Naive thymus-derived CD4-positive, alpha-beta T cell (primary cell): ENCODE data around the gene AFF2. TPM values are rescaled to one million over a fixed set of nuclear protein-coding genes. Genes with fewer than 3 reads are reported as not detected.

Experiments used
- ATAC-seq: fragments of 150-1000 bp; cut with Tn5 transposase; 2 replicates; pipeline ENCODE4 v1.10.0; 2021; ENCODE audit warnings: mild to moderate bottlenecking, moderate library complexity
- CTCF ChIA-PET: fragments of 350-600 bp; sonication (Branson Sonifier 250); formaldehyde crosslinking; loops from one replicate; lab custom pipeline; 2021; ENCODE audit warnings: antibody characterized with exemption; lab: Charles Lee
- POLR2A ChIA-PET: fragments of 350-600 bp; sonication (Branson Sonifier 250); formaldehyde crosslinking; loops from one replicate; lab custom pipeline; 2021; ENCODE audit warnings: antibody characterized with exemption, inconsistent platforms; lab: Charles Lee
- DNase-seq, 9 donors: peaks; one replicate each; pipeline versions ENCODE4 v3.0.0 to v3.0.0-alpha.2; 2020 to 2022; ENCODE audit warnings: mixed read lengths in 1 of 9
- H3K27ac ChIP-seq: one replicate; pipeline ENCODE4 v1.7.0; 2013; ENCODE audit warnings: mild to moderate bottlenecking, low read depth, low read length, moderate library complexity
- H3K27me3 ChIP-seq, 2 donors: one replicate each; pipeline ENCODE4 v1.7.0; 2013; ENCODE audit warnings: low read length in 2 of 2, mild to moderate bottlenecking in 2 of 2, moderate library complexity in 2 of 2; ENCODE audit not compliant: control insufficient read depth in 2 of 2, insufficient read depth in 2 of 2
- H3K36me3 ChIP-seq, 3 experiments: 1 replicate in 2 of 3; 2 replicates in 1 of 3; pipeline ENCODE4 v1.7.0; 2013; ENCODE audit warnings: low read length in 3 of 3, mild to moderate bottlenecking in 3 of 3, moderate library complexity in 1 of 3; ENCODE audit not compliant: insufficient read depth in 3 of 3, control insufficient read depth in 2 of 3
- H3K4me1 ChIP-seq, 2 donors: one replicate each; pipeline ENCODE4 v1.7.0; 2013; ENCODE audit warnings: low read length in 2 of 2, mild to moderate bottlenecking in 2 of 2, moderate library complexity in 1 of 2; ENCODE audit not compliant: control insufficient read depth in 2 of 2, insufficient read depth in 2 of 2
- H3K4me3 ChIP-seq: 2 replicates; pipeline ENCODE4 v1.7.0; 2013; ENCODE audit warnings: mild to moderate bottlenecking, low read length
- H3K9me3 ChIP-seq, 3 experiments: 1 replicate in 2 of 3; 2 replicates in 1 of 3; pipeline ENCODE4 v1.7.0; 2013; ENCODE audit warnings: low read length in 3 of 3; ENCODE audit not compliant: control insufficient read depth in 2 of 3
- H3K27ac Mint-ChIP-seq, 9 donors: one replicate each; pipeline ENCODE4 v1.8.0; 2020 to 2022; ENCODE audit warnings: mixed read lengths in 9 of 9, mild to moderate bottlenecking in 8 of 9, moderate library complexity in 5 of 9, inconsistent platforms in 2 of 9
- H3K27me3 Mint-ChIP-seq, 5 donors: one replicate each; pipeline ENCODE4 v1.8.0; 2021 to 2022; ENCODE audit warnings: mixed read lengths in 5 of 5, mild to moderate bottlenecking in 1 of 5
- H3K36me3 Mint-ChIP-seq, 5 donors: one replicate each; pipeline ENCODE4 v1.8.0; 2020 to 2022; ENCODE audit warnings: mixed read lengths in 5 of 5, mild to moderate bottlenecking in 3 of 5, inconsistent platforms in 1 of 5
- H3K4me1 Mint-ChIP-seq, 7 donors: one replicate each; pipeline ENCODE4 v1.8.0; 2020 to 2022; ENCODE audit warnings: mixed read lengths in 7 of 7, mild to moderate bottlenecking in 3 of 7, inconsistent platforms in 1 of 7
- H3K4me3 Mint-ChIP-seq, 10 donors: one replicate each; pipeline ENCODE4 v1.8.0; 2020 to 2022; ENCODE audit warnings: mild to moderate bottlenecking in 10 of 10, mixed read lengths in 10 of 10, moderate library complexity in 6 of 10, inconsistent platforms in 2 of 10
- H3K9me3 Mint-ChIP-seq, 11 donors: one replicate each; pipeline ENCODE4 v1.8.0; 2020 to 2022; ENCODE audit warnings: mixed read lengths in 11 of 11, mild to moderate bottlenecking in 4 of 11, inconsistent platforms in 1 of 11, moderate library complexity in 1 of 11
- intact Hi-C, 2 donors: fragments of 100-400 bp; cut with micrococcal nuclease; formaldehyde crosslinking; loops; one replicate each; pipeline ENCODE4 v1.15.1; 2023
- polyA plus RNA-seq, 2 donors: library from polyadenylated mRNA; unstranded; fragments of 300-500 nt; fragmentation: Illumina TruSeq; gene quantifications; one replicate each; pipeline ENCODE4 v1.2.3, GENCODE V29; 2021
- total RNA-seq, 6 experiments: library from RNA in 5 of 6; stranded (reverse) in 5 of 6; gene quantifications; 1 replicate in 5 of 6; 2 replicates in 1 of 6; pipeline ENCODE4 v1.2.3 and lab custom pipeline; 2021 to 2026

AFF2 gene
- total and polyA plus RNA-seq, 7 experiments from 2014 or later, result 0.31 to 6.0 (median 2.8) TPM

DNA sequence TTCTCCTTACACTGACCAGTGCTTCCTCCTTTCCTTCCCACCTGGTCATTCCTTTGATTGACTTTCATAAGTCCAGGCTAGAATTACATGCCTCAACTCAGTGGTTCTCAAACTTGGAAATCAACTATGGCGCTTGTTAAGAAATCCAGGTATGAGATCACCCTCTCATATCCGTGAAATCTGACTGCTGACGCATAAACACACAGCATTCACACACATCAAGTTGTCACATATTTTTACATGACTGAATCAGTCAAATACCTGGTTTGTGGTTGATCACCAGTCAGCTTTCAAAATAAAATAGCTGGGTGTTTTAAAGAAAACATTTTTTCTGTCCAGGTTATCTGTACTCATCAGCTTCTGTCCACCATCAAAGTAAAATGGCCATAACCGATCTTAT is 433.5 kb downstream of the AFF2 start:
- Histone ChIP-seq H3K4me3 (no peak overlapping the region), H3K4me1 (no peaks in the 10 kb centered on the region), H3K36me3 (no peaks in the 10 kb centered on the region), H3K27ac (no peak overlapping the region), H3K27me3 (no peaks in the 10 kb centered on the region), H3K9me3 (no peaks in the 10 kb centered on the region)
- H3K4me1 Mint-ChIP-seq, result no peaks in the 10 kb centered on the region
- no peaks in the 10 kb centered on the region for H3K36me3 Mint-ChIP-seq
- no peak overlapping the region for H3K27ac Mint-ChIP-seq
- intact Hi-C loops, result no loop called here
- ChIA-PET POLR2A (no interaction called here), CTCF (no interaction called here)
- no peak for DNase-seq
- H3K4me3 Mint-ChIP-seq, result no peak overlapping the region
- H3K27me3 Mint-ChIP-seq, result no peaks in the 10 kb centered on the region
- H3K9me3 Mint-ChIP-seq, result peaks cover 0 to 1% (median 0%) of the 10 kb centered on the region in 11 donors
- no peak for ATAC-seq

DNA sequence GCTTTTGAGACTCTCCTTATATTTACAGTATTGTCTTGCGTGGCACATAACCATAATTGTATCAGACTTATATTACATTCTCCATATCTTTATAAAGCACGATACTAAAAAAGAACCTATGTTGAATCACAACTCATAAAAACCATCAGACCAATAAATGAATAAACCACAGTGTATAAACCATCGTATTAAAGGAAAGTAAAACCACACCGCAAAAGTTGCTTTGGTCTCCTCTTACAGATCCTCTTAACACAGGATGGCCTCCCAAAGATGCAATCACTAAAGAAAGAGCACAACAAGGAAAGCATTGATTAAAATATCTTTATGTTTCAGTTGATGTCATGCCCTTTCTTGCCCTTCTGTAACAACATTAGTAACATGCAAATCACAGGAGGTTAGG is 437.9 kb downstream of the AFF2 start:
- Histone ChIP-seq H3K4me3 (no peak overlapping the region), H3K27me3 (no peaks in the 10 kb centered on the region), H3K36me3 (no peaks in the 10 kb centered on the region), H3K4me1 (no peaks in the 10 kb centered on the region), H3K27ac (no peak overlapping the region), H3K9me3 (no peaks in the 10 kb centered on the region)
- Mint-ChIP-seq H3K27ac (no peak overlapping the region), H3K36me3 (no peaks in the 10 kb centered on the region), H3K4me3 (no peak overlapping the region), H3K9me3 (peaks cover 0 to 3% (median 0%) of the 10 kb centered on the region in 11 donors), H3K27me3 (no peaks in the 10 kb centered on the region), H3K4me1 (no peaks in the 10 kb centered on the region)
- DNase-seq, result no peak
- POLR2A ChIA-PET, result no interaction called here
- CTCF ChIA-PET, result no interaction called here
- intact Hi-C loops, result no loop called here
- no peak for ATAC-seq

DNA sequence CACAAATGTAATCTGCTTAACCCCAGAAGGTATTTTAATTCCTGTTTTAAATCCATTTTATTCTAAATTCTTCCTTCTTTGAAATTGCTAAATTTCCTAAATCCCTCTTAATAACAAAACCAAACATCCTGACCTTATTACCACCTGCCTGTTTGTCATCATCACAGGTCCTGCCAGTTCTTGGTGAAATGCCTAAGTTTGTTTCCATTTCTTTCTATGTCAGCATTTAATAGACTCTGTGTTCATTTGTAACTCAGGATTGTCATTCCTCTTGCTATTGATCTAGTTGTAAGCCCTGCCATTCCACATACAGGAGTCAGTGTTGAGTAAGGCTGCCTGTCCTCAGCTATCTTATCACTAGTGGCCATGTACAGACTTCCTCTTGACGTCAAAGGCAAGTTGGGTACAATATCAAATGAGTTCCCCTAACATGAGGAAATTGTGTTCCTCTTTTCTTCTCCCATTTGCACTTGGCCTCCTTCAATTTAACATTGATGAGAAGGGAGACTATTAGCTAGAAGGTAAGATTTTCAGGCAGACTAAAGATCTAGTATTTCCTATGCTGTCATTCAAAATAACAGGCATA is 440.1 kb downstream of the AFF2 start:
- POLR2A ChIA-PET, result no interaction called here
- no peaks in the 10 kb centered on the region for H3K27me3 ChIP-seq
- CTCF ChIA-PET, result no interaction called here
- Mint-ChIP-seq H3K27ac (no peak overlapping the region), H3K27me3 (no peaks in the 10 kb centered on the region), H3K4me1 (no peaks in the 10 kb centered on the region), H3K4me3 (no peak overlapping the region), H3K36me3 (no peaks in the 10 kb centered on the region), H3K9me3 (peaks cover 0 to 3% (median 0%) of the 10 kb centered on the region in 11 donors)
- H3K27ac ChIP-seq, result no peak overlapping the region
- H3K36me3 ChIP-seq, result no peaks in the 10 kb centered on the region
- intact Hi-C loops, result no loop called here
- H3K4me3 ChIP-seq, result no peak overlapping the region
- ATAC-seq, result peak; percentile 57
- no peaks in the 10 kb centered on the region for H3K4me1 ChIP-seq
- H3K9me3 ChIP-seq, result no peaks in the 10 kb centered on the region
- DNase-seq, result no peak

DNA sequence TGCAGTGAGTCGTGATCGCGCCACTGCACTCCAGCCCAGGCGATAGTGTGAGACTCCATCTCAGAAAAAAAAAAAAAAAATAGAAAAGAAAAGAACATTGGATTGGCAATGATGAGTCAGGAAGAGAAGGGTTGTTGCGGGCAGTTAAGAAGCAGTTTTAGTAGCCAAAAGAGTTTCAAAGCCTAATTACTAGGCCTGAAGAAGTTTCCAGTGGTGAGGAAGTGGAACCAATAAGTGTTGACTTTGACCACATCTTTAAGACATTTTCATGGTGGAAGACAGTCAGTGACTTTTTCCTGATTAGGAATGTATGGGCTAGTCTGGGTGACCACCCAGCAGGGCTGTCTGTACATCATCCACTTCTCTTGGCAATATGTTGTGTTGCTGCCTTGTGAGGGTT is 442.3 kb downstream of the AFF2 start:
- ATAC-seq (no peak), DNase-seq (no peak)
- H3K4me1 ChIP-seq, result no peaks in the 10 kb centered on the region
- H3K4me3 ChIP-seq, result no peak overlapping the region
- intact Hi-C loops, result no loop called here
- H3K9me3 ChIP-seq, result no peaks in the 10 kb centered on the region
- Mint-ChIP-seq H3K4me1 (no peaks in the 10 kb centered on the region), H3K27me3 (no peaks in the 10 kb centered on the region), H3K4me3 (no peak overlapping the region), H3K9me3 (peaks cover 0 to 3% (median 0%) of the 10 kb centered on the region in 11 donors), H3K36me3 (no peaks in the 10 kb centered on the region), H3K27ac (no peak overlapping the region)
- ChIA-PET CTCF (no interaction called here), POLR2A (no interaction called here)
- H3K27ac ChIP-seq, result no peak overlapping the region
- no peaks in the 10 kb centered on the region for H3K36me3 ChIP-seq
- H3K27me3 ChIP-seq, result no peaks in the 10 kb centered on the region

DNA sequence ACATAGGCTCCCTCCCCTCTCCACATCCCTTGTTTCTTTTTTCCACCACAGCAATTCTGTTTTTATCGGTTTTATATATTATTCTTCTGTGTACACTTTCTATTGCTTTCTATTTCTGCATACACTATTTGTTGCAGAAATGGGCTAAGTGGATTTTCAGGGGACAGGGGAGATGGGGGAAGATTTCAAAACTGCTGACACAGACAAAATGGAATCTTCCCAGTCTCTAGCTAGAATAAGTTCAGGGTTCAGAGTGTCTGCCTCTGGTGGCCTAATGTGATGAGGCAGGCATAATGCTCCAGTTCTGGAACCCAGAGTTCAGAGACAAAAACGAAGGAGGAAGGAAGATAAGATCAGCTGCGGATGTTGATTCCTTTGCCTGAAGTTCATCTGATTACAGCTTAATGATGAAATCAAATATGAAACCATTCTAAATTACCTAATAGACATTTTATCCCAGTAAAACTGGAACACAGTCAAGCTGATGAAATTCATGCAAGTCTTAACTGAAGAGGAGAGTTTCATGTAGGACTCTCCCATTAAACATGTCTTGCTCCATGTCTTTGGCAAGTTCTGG is 447.1 kb downstream of the AFF2 start:
- Histone ChIP-seq H3K4me3 (no peak overlapping the region), H3K4me1 (no peaks in the 10 kb centered on the region), H3K27ac (no peak overlapping the region), H3K36me3 (no peaks in the 10 kb centered on the region), H3K9me3 (no peaks in the 10 kb centered on the region), H3K27me3 (no peaks in the 10 kb centered on the region)
- Mint-ChIP-seq H3K4me3 (no peak overlapping the region), H3K9me3 (no peaks in the 10 kb centered on the region), H3K36me3 (peaks cover 0 to 3% (median 0%) of the 10 kb centered on the region in 5 donors), H3K27me3 (no peaks in the 10 kb centered on the region), H3K4me1 (no peaks in the 10 kb centered on the region), H3K27ac (no peak overlapping the region)
- ChIA-PET POLR2A (no interaction called here), CTCF (no interaction called here)
- ATAC-seq, result no peak
- DNase-seq, result no peak
- intact Hi-C loops, result no loop called here

DNA sequence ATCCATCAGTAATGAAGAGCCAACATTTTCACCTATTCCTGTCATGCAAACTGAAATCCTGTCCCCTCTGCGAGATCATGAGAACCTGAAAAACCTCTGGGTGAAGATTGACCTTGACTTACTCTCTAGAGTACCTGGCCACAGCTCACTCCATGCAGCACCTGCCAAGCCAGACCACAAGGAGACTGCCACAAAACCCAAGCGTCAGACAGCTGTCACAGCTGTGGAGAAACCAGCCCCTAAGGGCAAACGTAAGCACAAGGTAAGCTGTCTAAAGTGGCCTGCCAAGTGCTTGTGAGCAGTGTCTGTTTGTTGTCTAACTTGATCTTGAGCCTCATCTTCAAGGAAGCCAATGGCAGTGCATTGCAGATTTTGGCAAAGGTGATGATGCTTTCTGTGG is 455.9 kb downstream of the AFF2 start:
- Histone ChIP-seq H3K27me3 (no peaks in the 10 kb centered on the region), H3K4me1 (no peaks in the 10 kb centered on the region), H3K4me3 (no peak overlapping the region), H3K36me3 (no peaks in the 10 kb centered on the region), H3K9me3 (no peaks in the 10 kb centered on the region), H3K27ac (no peak overlapping the region)
- H3K36me3 Mint-ChIP-seq, result peaks cover 0 to 14% (median 0%) of the 10 kb centered on the region in 5 donors
- no peaks in the 10 kb centered on the region for H3K27me3 Mint-ChIP-seq
- DNase-seq (no peak), ATAC-seq (no peak)
- no peaks in the 10 kb centered on the region for H3K9me3 Mint-ChIP-seq
- H3K4me3 Mint-ChIP-seq, result no peak overlapping the region
- ChIA-PET POLR2A (no interaction called here), CTCF (no interaction called here)
- H3K4me1 Mint-ChIP-seq, result no peaks in the 10 kb centered on the region
- intact Hi-C loops, result no loop called here
- H3K27ac Mint-ChIP-seq, result no peak overlapping the region

DNA sequence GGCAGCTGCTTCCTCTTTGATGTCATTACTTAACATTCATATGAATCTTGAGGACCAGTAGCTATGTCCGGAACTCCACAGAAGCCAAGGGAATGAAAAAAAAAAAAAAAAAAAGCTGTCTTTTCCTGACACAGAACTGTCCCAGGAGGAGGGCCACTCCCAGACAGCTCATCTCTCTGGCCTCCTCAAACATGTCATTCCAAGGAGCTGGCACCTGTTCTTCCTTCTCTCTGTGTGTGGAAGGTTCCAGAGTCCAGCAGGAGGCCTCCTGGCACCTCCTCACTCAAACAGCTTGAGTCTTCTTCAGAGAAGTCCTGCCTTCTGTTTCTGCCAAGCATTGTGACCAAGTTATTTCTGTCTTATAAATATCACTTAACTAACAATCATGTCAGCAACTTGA is 458.5 kb downstream of the AFF2 start:
- Histone ChIP-seq H3K4me3 (no peak overlapping the region), H3K4me1 (no peaks in the 10 kb centered on the region), H3K9me3 (no peaks in the 10 kb centered on the region), H3K36me3 (no peaks in the 10 kb centered on the region), H3K27me3 (no peaks in the 10 kb centered on the region), H3K27ac (no peak overlapping the region)
- Mint-ChIP-seq H3K27me3 (no peaks in the 10 kb centered on the region), H3K9me3 (no peaks in the 10 kb centered on the region), H3K36me3 (peaks cover 0 to 16% (median 0%) of the 10 kb centered on the region in 5 donors), H3K4me3 (no peak overlapping the region), H3K4me1 (no peaks in the 10 kb centered on the region), H3K27ac (no peak overlapping the region)
- ChIA-PET POLR2A (no interaction called here), CTCF (no interaction called here)
- DNase-seq, result no peak
- intact Hi-C loops, result no loop called here
- no peak for ATAC-seq
